Right forelimb (tissue), 1 donor: ENCODE data around the gene TMEM204.

Source experiments
- DNase-seq: peaks from one replicate; pipeline ENCODE4 v3.0.0-alpha.2; 2018

TMEM204 gene

DNA sequence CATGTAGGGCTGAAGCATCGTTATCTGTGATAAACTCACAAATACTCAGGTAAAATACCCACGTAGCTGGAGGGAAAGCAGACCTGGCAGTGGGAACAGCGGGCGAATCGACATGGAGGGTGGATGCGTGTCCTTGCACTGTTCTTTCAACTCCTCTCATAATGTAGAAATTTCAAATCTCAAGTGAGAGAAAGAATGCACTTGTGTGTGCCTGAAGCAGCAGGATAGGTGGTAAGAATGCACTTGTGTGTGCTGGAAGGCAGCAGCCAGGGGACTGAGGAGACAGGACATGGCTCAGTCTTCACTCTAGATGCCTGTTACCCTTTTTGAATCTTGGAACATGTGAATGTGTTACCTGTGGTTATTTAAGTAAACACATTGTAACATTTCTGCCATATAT, 68.0 kb downstream of the TMEM204 start:
- no peak for DNase-seq

DNA sequence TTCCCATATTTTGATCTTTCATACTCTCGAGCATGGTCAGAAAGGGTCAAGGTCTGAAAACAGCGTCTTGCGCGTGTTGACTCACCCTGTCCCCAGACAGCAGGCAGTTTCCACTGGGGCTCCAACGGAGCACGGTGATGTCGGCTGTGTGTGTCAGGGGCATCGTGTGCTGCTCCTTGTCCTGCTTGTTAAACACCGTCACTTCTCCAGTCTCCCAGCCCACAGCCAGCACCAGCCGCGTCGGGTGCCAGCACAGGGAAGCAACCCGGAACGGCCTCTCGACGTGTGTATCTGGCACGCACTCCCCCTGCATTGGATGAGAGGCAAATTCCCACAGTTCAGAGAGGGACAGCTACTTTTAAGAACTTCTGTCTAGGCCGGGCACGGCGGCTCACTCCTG, 68.8 kb downstream of the TMEM204 start:
- no peak for DNase-seq
